ENCODE measurements around the gene TNK1.

Gene TNK1

DNA sequence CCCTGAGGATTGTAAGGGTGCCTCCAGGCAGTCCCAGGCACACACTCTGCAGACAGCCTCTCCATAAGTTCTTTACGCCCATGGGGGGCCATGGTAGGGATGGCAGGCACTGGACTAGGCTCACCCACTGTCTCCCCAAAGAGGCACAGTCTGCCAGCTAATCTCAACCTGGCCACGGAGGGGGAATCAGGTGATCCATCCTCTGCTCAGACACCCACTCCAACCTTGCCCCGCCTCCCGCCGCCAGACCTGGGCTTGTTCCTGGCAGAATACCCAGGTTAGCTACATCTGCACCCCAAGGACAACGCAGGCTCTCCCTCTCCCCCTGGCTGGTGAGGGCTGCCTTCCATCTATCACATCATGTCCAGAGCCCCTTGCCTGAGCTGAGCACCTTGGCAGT is 28.0 kb downstream of the TNK1 start:
- no peaks in the 10 kb centered on the region for H3K9me3 ChIP-seq (ENCODE audit: control insufficient read depth, insufficient read depth, low read depth, low read length)
- TF ChIP-seq, protein P1, sequence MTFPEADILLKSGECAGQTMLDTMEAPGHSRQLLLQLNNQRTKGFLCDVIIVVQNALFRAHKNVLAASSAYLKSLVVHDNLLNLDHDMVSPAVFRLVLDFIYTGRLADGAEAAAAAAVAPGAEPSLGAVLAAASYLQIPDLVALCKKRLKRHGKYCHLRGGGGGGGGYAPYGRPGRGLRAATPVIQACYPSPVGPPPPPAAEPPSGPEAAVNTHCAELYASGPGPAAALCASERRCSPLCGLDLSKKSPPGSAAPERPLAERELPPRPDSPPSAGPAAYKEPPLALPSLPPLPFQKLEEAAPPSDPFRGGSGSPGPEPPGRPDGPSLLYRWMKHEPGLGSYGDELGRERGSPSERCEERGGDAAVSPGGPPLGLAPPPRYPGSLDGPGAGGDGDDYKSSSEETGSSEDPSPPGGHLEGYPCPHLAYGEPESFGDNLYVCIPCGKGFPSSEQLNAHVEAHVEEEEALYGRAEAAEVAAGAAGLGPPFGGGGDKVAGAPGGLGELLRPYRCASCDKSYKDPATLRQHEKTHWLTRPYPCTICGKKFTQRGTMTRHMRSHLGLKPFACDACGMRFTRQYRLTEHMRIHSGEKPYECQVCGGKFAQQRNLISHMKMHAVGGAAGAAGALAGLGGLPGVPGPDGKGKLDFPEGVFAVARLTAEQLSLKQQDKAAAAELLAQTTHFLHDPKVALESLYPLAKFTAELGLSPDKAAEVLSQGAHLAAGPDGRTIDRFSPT (tag by site-specific recombination; IDR thresholded peaks at IDR 0.05), result 0 out of 2 replicates have a peak, but pooled peaks have one; percentile 5
- no peak for TF ChIP-seq ZNF354C (tag by site-specific recombination; IDR thresholded peaks at IDR 0.05; ENCODE audit: borderline replicate concordance, low read depth)
- 0 out of 2 replicates have a peak, but pooled peaks cover 5% of the 10 kb centered on the region for H3K4me1 ChIP-seq (ENCODE audit: control insufficient read depth, insufficient read depth, low read length)
- ChIA-PET POLR2A (interaction anchor here (0.5 kb wide), 1 partner anchor 59 kb away, joined by 5 read pairs; no protein-coding TSS in a partner anchor), CTCF (interaction anchor here (0.6 kb wide), 1 partner anchor 56 kb away, joined by 5 read pairs; no protein-coding TSS in a partner anchor)
- no peak overlapping the region for H3K4me3 ChIP-seq (ENCODE audit: low read depth, low read length)
- peaks cover 3 to 32% of the 10 kb centered on the region in 2 experiments for H3K36me3 ChIP-seq (ENCODE audit: control insufficient read depth in 2 of 2, insufficient read depth in 1 of 2, low read length in 2 of 2)
- H3K27ac ChIP-seq (ENCODE audit: extremely low read depth, low read depth, low read length), result no peak overlapping the region

DNA sequence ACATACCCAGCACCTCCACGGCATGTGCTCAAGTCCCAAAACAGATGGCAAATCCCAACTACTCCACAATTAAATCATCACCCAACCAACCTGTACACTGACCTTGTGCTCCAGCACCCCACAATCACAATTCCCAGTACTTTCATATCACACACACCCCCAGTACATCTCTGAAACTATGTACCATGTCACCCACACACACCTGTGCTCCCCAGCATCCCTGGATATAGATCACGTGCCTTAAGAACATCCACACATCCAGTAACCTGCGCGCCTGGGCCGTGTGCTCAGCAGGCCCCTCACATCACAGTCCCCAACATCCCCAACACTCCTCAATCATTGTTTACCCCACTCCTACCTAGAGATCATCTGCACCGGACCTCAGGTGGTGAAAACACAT is 28.8 kb downstream of the TNK1 start:
- peaks cover 3 to 36% of the 10 kb centered on the region in 2 experiments for H3K36me3 ChIP-seq (ENCODE audit: control insufficient read depth in 2 of 2, insufficient read depth in 1 of 2, low read length in 2 of 2)
- H3K4me3 ChIP-seq (ENCODE audit: low read depth, low read length), result no peak overlapping the region
- ChIA-PET CTCF (interaction anchor here (0.6 kb wide), 1 partner anchor 55 kb away, joined by 5 read pairs; no protein-coding TSS in a partner anchor), POLR2A (interaction anchor here (0.6 kb wide), 1 partner anchor 11 kb away, joined by 3 read pairs; no protein-coding TSS in a partner anchor)
- H3K27ac ChIP-seq (ENCODE audit: extremely low read depth, low read depth, low read length), result no peak overlapping the region
- H3K4me1 ChIP-seq (ENCODE audit: control insufficient read depth, insufficient read depth, low read length), result 0 out of 2 replicates have a peak, but pooled peaks cover 5% of the 10 kb centered on the region
- no peaks in the 10 kb centered on the region for H3K9me3 ChIP-seq (ENCODE audit: control insufficient read depth, insufficient read depth, low read depth, low read length)
- TF ChIP-seq, protein P2, sequence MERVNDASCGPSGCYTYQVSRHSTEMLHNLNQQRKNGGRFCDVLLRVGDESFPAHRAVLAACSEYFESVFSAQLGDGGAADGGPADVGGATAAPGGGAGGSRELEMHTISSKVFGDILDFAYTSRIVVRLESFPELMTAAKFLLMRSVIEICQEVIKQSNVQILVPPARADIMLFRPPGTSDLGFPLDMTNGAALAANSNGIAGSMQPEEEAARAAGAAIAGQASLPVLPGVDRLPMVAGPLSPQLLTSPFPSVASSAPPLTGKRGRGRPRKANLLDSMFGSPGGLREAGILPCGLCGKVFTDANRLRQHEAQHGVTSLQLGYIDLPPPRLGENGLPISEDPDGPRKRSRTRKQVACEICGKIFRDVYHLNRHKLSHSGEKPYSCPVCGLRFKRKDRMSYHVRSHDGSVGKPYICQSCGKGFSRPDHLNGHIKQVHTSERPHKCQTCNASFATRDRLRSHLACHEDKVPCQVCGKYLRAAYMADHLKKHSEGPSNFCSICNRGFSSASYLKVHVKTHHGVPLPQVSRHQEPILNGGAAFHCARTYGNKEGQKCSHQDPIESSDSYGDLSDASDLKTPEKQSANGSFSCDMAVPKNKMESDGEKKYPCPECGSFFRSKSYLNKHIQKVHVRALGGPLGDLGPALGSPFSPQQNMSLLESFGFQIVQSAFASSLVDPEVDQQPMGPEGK (tag by site-specific recombination; IDR thresholded peaks at IDR 0.05), result no peak
- TF ChIP-seq, protein P3, sequence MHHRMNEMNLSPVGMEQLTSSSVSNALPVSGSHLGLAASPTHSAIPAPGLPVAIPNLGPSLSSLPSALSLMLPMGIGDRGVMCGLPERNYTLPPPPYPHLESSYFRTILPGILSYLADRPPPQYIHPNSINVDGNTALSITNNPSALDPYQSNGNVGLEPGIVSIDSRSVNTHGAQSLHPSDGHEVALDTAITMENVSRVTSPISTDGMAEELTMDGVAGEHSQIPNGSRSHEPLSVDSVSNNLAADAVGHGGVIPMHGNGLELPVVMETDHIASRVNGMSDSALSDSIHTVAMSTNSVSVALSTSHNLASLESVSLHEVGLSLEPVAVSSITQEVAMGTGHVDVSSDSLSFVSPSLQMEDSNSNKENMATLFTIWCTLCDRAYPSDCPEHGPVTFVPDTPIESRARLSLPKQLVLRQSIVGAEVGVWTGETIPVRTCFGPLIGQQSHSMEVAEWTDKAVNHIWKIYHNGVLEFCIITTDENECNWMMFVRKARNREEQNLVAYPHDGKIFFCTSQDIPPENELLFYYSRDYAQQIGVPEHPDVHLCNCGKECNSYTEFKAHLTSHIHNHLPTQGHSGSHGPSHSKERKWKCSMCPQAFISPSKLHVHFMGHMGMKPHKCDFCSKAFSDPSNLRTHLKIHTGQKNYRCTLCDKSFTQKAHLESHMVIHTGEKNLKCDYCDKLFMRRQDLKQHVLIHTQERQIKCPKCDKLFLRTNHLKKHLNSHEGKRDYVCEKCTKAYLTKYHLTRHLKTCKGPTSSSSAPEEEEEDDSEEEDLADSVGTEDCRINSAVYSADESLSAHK (tag by site-specific recombination; IDR thresholded peaks at IDR 0.05), result no peak
- TF ChIP-seq ZNF530 (tag by site-specific recombination; IDR thresholded peaks at IDR 0.05; ENCODE audit: low read depth) (no peak), ZSCAN16 (tag by site-specific recombination; IDR thresholded peaks at IDR 0.05) (no peak), ZBTB8A (tag by site-specific recombination; IDR thresholded peaks at IDR 0.05) (no peak), ZNF184 (tag by site-specific recombination; IDR thresholded peaks at IDR 0.05) (no peak), ZNF830 (tag by site-specific recombination; IDR thresholded peaks at IDR 0.05; ENCODE audit: low read depth) (no peak), ZBTB17 (tag by site-specific recombination; IDR thresholded peaks at IDR 0.05) (no peak), ZNF157 (tag by site-specific recombination; IDR thresholded peaks at IDR 0.05) (no peak), ZNF133 (tag by site-specific recombination; IDR thresholded peaks at IDR 0.05) (no peak), ZNF274 (IDR thresholded peaks at IDR 0.05; ENCODE audit: low read length) (no peak), ZNF274 (tag by site-specific recombination; IDR thresholded peaks at IDR 0.05; ENCODE audit: borderline replicate concordance) (no peak), ZNF664 (tag by site-specific recombination; IDR thresholded peaks at IDR 0.05) (no peak), ZNF529 (tag by site-specific recombination; IDR thresholded peaks at IDR 0.05; ENCODE audit: insufficient replicate concordance) (no peak), ZNF600 (tag by site-specific recombination; IDR thresholded peaks at IDR 0.05) (no peak), RBAK (tag by site-specific recombination; IDR thresholded peaks at IDR 0.05) (no peak), ZNF433 (tag by site-specific recombination; IDR thresholded peaks at IDR 0.05; ENCODE audit: low read depth) (no peak)
- TF ChIP-seq, protein P4, sequence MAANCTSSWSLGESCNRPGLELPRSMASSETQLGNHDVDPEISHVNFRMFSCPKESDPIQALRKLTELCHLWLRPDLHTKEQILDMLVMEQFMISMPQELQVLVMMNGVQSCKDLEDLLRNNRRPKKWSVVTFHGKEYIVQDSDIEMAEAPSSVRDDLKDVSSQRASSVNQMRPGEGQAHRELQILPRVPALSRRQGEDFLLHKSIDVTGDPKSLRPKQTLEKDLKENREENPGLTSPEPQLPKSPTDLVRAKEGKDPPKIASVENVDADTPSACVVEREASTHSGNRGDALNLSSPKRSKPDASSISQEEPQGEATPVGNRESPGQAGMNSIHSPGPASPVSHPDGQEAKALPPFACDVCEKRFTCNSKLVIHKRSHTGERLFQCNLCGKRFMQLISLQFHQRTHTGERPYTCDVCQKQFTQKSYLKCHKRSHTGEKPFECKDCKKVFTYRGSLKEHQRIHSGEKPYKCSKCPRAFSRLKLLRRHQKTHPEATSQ (tag by site-specific recombination; IDR thresholded peaks at IDR 0.05), result no peak
- TF ChIP-seq, protein P5, sequence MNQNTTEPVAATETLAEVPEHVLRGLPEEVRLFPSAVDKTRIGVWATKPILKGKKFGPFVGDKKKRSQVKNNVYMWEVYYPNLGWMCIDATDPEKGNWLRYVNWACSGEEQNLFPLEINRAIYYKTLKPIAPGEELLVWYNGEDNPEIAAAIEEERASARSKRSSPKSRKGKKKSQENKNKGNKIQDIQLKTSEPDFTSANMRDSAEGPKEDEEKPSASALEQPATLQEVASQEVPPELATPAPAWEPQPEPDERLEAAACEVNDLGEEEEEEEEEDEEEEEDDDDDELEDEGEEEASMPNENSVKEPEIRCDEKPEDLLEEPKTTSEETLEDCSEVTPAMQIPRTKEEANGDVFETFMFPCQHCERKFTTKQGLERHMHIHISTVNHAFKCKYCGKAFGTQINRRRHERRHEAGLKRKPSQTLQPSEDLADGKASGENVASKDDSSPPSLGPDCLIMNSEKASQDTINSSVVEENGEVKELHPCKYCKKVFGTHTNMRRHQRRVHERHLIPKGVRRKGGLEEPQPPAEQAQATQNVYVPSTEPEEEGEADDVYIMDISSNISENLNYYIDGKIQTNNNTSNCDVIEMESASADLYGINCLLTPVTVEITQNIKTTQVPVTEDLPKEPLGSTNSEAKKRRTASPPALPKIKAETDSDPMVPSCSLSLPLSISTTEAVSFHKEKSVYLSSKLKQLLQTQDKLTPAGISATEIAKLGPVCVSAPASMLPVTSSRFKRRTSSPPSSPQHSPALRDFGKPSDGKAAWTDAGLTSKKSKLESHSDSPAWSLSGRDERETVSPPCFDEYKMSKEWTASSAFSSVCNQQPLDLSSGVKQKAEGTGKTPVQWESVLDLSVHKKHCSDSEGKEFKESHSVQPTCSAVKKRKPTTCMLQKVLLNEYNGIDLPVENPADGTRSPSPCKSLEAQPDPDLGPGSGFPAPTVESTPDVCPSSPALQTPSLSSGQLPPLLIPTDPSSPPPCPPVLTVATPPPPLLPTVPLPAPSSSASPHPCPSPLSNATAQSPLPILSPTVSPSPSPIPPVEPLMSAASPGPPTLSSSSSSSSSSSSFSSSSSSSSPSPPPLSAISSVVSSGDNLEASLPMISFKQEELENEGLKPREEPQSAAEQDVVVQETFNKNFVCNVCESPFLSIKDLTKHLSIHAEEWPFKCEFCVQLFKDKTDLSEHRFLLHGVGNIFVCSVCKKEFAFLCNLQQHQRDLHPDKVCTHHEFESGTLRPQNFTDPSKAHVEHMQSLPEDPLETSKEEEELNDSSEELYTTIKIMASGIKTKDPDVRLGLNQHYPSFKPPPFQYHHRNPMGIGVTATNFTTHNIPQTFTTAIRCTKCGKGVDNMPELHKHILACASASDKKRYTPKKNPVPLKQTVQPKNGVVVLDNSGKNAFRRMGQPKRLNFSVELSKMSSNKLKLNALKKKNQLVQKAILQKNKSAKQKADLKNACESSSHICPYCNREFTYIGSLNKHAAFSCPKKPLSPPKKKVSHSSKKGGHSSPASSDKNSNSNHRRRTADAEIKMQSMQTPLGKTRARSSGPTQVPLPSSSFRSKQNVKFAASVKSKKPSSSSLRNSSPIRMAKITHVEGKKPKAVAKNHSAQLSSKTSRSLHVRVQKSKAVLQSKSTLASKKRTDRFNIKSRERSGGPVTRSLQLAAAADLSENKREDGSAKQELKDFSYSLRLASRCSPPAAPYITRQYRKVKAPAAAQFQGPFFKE (tag by site-specific recombination; IDR thresholded peaks at IDR 0.05; ENCODE audit: borderline replicate concordance), result no peak

Data from HEK293 (cell line).